NB4 (cell line): ENCODE data around the gene CBX4.

ENCODE experiments used
- DNase-seq: peaks from one replicate; pipeline ENCODE4 v3.0.0; 2010; ENCODE audit warnings: low read depth
- H3K4me3 ChIP-seq: one replicate; pipeline ENCODE4 v1.5.1; 2011; ENCODE audit warnings: mild to moderate bottlenecking, low read depth, low read length, moderate library complexity
- MYC ChIP-seq: IDR thresholded peaks from 2 replicates; pipeline ENCODE4 v1.6.1; 2011; ENCODE audit warnings: low read depth, low read length
- POLR2A ChIP-seq: IDR thresholded peaks from 2 replicates; pipeline ENCODE4 v1.6.1; 2011; ENCODE audit warnings: mild to moderate bottlenecking; ENCODE audit not compliant: insufficient read length; ENCODE audit errors: extremely low read depth
- TF ChIP-seq, protein P1 (sequence below): IDR thresholded peaks from 2 replicates; pipeline ENCODE4 v1.6.1; 2011; ENCODE audit warnings: low read depth, low read length
- TF ChIP-seq, protein P2 (sequence below): IDR thresholded peaks from one replicate; pipeline ENCODE4 v1.5.1; 2012; ENCODE audit warnings: low read depth, low read length

The CBX4 gene

DNA sequence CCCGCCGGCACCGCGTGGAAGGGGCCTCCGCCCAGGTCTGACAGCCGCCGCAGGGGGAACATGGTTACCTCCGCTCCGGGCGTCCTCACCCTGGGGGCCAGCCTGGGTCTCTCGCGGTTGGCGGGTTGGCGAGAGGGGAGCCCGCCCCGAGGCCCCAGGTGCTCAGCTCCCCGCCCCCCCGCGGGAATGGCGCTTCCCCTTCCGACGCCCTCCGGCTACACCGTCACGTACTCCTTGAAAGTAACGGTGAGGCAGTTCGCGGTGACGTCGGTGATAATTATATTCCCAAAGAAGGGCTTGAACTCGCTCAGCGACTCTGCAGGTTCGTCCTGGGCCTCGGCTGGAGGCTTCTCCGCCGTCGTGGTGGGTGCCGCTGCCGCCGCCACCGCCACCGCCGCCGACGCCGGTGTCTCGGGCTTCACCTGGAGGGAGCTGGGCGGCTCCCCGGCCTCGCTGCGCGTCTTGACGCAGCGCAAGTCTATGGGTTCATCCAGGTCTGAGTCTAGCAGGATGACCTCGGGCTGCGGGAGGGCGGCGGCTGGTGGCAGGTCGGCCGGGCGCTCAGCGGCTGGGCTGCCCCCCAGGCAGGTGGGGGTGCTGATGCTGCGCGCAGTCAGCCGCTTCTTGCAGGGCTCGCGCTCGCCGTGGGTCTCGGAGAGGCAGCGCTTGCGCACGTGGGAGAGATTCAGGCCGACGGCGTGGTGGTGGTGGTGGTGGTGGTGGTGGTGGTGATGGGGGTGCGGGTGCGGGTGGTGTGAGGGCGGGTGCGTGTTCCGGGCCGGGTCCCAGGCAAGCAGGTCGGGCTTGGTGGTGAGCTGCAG lies 5.3 kb downstream of the CBX4 start:
- DNase-seq = no peak
- no peak overlapping the region for H3K4me3 ChIP-seq
- TF ChIP-seq, protein P1, sequence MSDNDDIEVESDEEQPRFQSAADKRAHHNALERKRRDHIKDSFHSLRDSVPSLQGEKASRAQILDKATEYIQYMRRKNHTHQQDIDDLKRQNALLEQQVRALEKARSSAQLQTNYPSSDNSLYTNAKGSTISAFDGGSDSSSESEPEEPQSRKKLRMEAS = no peak
- TF ChIP-seq MYC = no peak
- TF ChIP-seq, protein P2, sequence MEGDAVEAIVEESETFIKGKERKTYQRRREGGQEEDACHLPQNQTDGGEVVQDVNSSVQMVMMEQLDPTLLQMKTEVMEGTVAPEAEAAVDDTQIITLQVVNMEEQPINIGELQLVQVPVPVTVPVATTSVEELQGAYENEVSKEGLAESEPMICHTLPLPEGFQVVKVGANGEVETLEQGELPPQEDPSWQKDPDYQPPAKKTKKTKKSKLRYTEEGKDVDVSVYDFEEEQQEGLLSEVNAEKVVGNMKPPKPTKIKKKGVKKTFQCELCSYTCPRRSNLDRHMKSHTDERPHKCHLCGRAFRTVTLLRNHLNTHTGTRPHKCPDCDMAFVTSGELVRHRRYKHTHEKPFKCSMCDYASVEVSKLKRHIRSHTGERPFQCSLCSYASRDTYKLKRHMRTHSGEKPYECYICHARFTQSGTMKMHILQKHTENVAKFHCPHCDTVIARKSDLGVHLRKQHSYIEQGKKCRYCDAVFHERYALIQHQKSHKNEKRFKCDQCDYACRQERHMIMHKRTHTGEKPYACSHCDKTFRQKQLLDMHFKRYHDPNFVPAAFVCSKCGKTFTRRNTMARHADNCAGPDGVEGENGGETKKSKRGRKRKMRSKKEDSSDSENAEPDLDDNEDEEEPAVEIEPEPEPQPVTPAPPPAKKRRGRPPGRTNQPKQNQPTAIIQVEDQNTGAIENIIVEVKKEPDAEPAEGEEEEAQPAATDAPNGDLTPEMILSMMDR = no peak
- TF ChIP-seq POLR2A = no peak

DNA sequence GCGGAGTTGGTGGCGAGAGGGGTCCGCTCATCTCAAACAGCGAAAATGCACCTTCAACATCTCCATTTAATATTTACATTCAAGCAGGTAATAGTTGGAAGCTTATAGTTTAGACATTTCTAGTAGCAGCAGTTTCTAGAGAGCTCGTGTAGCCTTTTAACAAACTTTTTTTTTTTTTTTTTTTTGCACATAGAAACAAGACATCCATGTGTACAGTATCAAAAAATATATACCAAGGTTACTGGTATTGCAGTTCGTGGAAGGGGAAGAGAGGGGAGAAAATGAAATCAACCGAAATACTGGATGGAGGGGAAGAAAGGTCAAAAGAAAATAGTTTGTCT lies 6.2 kb downstream of the CBX4 start:
- no peak for DNase-seq
- no peak for TF ChIP-seq POLR2A
- TF ChIP-seq, protein P2 = no peak
- TF ChIP-seq, protein P1 = no peak
- H3K4me3 ChIP-seq = no peak overlapping the region

DNA sequence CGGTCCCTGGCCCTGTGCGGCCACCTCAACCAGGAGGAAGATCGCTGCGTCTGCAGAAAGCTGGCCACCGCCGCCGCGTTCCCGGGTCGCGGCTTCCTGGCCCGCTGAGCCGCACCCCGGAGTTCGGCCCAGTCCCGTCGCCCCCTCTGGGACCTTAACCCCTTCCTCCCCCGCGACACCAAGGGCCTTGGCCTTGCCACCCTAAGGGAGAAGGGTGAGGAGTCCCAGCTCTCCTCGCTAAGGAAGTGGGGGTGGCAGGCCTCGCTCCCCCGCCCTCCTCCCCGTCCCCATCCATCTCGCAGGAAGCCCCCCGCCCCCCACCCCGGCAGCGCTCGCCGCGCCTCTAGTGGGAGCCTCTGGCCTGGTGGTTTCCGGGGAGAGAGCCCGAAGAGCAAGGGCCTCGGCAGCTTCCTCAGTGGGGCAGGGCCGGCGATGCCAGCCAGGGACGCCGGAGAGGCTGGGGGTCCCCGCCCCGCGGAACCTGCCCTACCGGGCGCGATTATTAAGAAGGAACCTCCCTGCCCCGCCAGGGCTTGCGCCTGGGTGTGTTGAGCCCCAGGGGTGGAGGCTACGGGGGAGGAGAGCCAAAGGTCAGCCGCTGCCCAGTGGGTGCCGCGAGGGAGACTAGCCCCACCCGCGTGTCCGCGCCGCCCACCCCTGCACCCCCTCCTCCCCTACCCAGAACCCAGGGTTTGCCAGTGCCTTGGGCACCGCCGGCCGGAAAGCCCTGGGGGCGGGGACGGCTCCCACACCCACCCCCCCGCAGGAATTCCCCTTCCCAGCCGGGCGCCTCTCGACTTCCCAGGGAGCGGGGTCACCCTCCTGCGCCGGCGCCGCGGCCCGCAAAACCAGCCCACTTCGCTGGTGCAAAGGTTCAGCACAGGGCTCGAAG lies 6.8 kb downstream of the CBX4 start:
- DNase-seq = peak; percentile 14
- H3K4me3 ChIP-seq = no peak overlapping the region
- TF ChIP-seq, protein P2 = no peak
- no peak for TF ChIP-seq MYC
- TF ChIP-seq, protein P1 = no peak
- no peak for TF ChIP-seq POLR2A

DNA sequence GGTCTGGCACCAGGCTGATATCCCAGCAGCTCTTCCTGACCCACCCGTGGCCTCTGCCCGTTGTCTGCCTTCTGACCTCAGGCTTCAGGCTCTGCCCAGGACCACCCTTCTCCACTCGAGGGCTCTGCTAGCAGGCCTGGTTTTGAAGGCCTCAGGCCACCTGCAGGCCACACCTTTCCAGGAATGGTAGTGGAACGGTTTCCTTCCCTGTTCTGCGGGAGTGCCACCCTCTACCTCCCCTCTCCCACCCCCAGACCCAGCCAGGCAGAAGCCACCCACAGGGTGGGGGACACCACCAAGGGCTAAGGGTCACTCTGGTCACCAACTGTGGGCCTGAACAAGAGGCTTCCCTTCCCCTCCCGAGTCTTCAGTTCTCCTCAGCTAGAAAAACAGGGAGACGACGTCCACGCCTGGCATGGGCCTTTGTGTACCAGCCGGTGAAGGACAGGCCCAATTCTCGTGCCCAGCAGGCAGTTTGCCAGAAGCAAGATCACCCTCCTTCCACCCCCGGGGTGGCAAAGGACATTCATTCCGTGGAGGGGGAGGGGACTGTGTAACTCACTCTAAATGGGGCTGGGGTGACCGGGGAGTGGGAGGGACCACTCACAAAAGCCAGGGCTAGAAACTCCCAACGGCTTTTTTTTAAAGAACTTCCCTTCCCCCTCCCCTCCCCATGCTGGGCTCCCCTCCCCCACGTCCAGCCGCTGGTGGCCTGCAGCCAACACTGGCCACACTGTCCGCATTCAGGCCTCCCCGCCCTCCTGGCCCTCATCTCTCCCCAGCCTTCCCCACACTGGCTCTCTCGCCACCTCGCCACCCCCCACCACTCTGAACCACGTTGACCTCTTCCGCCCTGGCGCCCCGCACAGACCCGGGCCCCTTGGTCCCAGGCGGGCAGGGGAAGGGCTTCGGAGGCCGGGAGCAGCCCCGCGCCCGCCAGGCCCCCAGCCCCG lies 7.7 kb downstream of the CBX4 start:
- peak; percentile 33 for DNase-seq
- no peak overlapping the region for H3K4me3 ChIP-seq
- TF ChIP-seq POLR2A = no peak
- TF ChIP-seq, protein P2 = no peak
- TF ChIP-seq, protein P1 = no peak

DNA sequence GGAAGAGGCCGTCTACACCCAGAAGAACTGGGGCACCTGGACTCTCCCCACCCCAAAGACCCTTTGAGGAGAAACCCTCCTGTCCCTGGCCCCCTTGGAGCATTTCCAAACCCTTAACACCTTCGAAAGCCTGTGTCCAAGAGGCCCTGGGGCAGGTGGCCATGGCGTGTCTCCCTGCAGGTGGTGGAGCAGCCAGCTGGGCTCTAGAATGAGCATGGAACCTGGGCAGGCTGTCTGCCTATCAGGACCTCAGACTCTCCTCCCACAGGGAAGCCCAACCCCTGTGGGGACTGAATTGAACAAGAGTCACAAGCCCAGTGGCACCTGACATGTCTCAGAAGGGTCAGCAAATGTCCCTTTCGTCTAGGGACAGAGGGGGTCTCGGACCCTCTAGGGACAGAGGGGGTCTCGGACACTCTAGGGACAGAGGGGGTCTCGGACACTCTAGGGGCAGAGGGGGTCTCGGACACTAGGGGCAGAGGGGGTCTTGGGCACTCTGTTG lies 8.4 kb downstream of the CBX4 start:
- H3K4me3 ChIP-seq = no peak overlapping the region
- TF ChIP-seq POLR2A (no peak), MYC (no peak)
- TF ChIP-seq, protein P1 = no peak
- TF ChIP-seq, protein P2 = no peak

More for the DNA sequence above, 8.4 kb downstream of the CBX4 start:
- DNase-seq = no peak
